ENCODE data around the gene GNB1L. TPM values are rescaled to one million over a fixed set of nuclear protein-coding genes. Genes with fewer than 3 reads are reported as not detected.

GNB1L gene
- total and polyA plus RNA-seq, 10 of the 15 experiments (the other 5 are each of a cell fraction or from before 2014, with no cell fraction given): 0.21 to 19.4 (median 6.8) TPM

DNA sequence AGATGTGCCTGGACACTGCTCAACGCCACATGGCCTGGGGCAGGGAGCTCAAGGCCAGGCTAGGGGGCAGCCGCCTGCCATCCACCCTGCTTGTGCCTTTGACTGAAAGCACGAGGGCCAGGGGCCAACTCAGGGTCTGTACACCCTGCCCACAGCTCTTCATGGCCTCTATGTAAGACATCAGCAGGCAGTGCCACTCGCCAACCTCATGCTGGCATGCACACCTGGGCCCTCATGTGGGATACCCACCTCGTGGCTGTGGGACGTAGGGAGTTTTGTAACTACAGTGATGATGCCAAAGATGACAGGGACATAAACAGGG is 68.4 kb downstream of the GNB1L start (continued):
- TF ChIP-seq, protein P1, sequence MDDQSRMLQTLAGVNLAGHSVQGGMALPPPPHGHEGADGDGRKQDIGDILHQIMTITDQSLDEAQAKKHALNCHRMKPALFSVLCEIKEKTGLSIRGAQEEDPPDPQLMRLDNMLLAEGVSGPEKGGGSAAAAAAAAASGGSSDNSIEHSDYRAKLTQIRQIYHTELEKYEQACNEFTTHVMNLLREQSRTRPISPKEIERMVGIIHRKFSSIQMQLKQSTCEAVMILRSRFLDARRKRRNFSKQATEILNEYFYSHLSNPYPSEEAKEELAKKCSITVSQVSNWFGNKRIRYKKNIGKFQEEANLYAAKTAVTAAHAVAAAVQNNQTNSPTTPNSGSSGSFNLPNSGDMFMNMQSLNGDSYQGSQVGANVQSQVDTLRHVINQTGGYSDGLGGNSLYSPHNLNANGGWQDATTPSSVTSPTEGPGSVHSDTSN (IDR thresholded peaks at IDR 0.05; ENCODE audit: insufficient replicate concordance, low read depth, low read length): no peak
- no peak for TF ChIP-seq SIX5 (IDR thresholded peaks at IDR 0.05; ENCODE audit: low read depth, low read length, severe bottlenecking)
- TF ChIP-seq, protein P2, sequence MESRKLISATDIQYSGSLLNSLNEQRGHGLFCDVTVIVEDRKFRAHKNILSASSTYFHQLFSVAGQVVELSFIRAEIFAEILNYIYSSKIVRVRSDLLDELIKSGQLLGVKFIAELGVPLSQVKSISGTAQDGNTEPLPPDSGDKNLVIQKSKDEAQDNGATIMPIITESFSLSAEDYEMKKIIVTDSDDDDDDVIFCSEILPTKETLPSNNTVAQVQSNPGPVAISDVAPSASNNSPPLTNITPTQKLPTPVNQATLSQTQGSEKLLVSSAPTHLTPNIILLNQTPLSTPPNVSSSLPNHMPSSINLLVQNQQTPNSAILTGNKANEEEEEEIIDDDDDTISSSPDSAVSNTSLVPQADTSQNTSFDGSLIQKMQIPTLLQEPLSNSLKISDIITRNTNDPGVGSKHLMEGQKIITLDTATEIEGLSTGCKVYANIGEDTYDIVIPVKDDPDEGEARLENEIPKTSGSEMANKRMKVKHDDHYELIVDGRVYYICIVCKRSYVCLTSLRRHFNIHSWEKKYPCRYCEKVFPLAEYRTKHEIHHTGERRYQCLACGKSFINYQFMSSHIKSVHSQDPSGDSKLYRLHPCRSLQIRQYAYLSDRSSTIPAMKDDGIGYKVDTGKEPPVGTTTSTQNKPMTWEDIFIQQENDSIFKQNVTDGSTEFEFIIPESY (IDR thresholded peaks at IDR 0.05): no peak
- no peak for TF ChIP-seq RAD21 (IDR thresholded peaks at IDR 0.05; ENCODE audit: insufficient read depth, low read depth, low read length)

DNA sequence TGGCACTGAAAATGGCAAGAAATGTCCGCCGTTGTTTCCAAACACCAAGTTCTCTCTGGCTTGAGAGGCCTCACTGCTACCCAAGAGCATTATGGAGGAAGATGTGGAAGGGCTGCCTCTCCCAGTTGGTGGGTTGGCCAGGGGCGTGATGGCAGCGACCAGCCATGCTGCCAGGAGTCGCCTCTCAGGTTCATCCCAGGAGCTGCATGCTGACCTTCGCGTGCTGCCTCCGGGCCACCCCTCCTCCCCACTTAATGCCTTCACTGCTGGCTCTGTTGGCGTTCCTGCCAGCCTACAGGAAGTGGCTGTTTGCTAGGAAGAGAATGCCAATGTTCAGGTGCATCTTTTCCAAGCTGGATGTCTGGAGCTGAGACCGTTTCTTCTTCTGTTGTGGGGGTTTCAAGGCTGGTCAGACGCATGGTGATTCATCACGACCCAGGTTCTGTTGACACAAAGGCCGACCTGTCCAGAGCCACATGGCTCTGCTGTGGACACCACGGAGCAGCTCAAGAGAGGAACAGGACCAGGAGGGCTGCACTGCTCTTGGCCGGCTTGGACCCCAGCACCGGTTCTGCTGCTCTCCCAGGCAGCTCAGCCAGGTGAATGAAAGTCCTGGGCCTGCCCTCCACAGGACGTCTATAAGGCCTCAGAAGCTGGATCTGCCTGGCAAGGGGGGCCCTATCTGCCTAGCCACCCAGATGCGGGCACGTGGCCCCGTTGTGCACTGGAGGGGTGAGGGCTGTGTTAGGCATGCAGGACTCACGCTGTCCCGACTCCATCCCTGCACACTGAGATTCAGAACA is 69.0 kb downstream of the GNB1L start:
- ChIA-PET SMC1A (ENCODE audit: uncharacterized antibody, unreplicated experiment) (no interaction called here), RAD21 (ENCODE audit: unreplicated experiment) (no interaction called here), CTCF (no interaction called here), POLR2A (no interaction called here)
- no peak overlapping the region for H3K27ac ChIP-seq (ENCODE audit: control insufficient read depth, insufficient read depth)
- in situ Hi-C loops (cut with MboI): no loop called here
- intact Hi-C loops (cut with micrococcal nuclease; ENCODE audit: unreplicated experiment): no loop called here
- H3K36me3 ChIP-seq (ENCODE audit: control insufficient read depth in 2 of 2, insufficient read depth in 2 of 2, low read length in 1 of 2): no peaks in the 10 kb centered on the region
- peaks cover 0 to 2% of the 10 kb centered on the region in 2 experiments; a peak in 1 of 4 replicates for H3K27me3 ChIP-seq (replicated peaks in 1 of 2; ENCODE audit: control insufficient read depth in 2 of 2, insufficient read depth in 2 of 2, low read length in 1 of 2)
- no peak overlapping the region for H2AFZ ChIP-seq (ENCODE audit: control insufficient read depth, low read depth, low read length)
- FAIRE-seq: no peak
- 71% methylated on average over 22 of the region's 22 CpGs for WGBS (ENCODE audit: insufficient coverage, insufficient replicate concordance, low lambda C conversion rate, missing lambda C conversion rate)
- no peak overlapping the region for H3K4me3 ChIP-seq
- no TSS peak for BruUV-seq (replicated peaks)
- H3K9ac ChIP-seq (ENCODE audit: control insufficient read depth, insufficient read depth, low read length): no peak overlapping the region
- no peaks in the 10 kb centered on the region for H3K4me1 ChIP-seq (ENCODE audit: control insufficient read depth, insufficient read depth, low read length)
- TF ChIP-seq FOXK2 (IDR thresholded peaks at IDR 0.05) (no peak), SMAD1 (IDR thresholded peaks at IDR 0.05; ENCODE audit: low read depth, partially characterized antibody) (no peak), RELA (IDR thresholded peaks at IDR 0.05; ENCODE audit: borderline replicate concordance, partially characterized antibody) (no peak)
- TF ChIP-seq, protein P3, sequence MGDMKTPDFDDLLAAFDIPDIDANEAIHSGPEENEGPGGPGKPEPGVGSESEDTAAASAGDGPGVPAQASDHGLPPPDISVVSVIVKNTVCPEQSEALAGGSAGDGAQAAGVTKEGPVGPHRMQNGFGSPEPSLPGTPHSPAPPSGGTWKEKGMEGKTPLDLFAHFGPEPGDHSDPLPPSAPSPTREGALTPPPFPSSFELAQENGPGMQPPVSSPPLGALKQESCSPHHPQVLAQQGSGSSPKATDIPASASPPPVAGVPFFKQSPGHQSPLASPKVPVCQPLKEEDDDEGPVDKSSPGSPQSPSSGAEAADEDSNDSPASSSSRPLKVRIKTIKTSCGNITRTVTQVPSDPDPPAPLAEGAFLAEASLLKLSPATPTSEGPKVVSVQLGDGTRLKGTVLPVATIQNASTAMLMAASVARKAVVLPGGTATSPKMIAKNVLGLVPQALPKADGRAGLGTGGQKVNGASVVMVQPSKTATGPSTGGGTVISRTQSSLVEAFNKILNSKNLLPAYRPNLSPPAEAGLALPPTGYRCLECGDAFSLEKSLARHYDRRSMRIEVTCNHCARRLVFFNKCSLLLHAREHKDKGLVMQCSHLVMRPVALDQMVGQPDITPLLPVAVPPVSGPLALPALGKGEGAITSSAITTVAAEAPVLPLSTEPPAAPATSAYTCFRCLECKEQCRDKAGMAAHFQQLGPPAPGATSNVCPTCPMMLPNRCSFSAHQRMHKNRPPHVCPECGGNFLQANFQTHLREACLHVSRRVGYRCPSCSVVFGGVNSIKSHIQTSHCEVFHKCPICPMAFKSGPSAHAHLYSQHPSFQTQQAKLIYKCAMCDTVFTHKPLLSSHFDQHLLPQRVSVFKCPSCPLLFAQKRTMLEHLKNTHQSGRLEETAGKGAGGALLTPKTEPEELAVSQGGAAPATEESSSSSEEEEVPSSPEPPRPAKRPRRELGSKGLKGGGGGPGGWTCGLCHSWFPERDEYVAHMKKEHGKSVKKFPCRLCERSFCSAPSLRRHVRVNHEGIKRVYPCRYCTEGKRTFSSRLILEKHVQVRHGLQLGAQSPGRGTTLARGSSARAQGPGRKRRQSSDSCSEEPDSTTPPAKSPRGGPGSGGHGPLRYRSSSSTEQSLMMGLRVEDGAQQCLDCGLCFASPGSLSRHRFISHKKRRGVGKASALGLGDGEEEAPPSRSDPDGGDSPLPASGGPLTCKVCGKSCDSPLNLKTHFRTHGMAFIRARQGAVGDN (IDR thresholded peaks at IDR 0.05): no peak
- DNase-seq (ENCODE audit: low read depth, low spot score): no peak
- H3K79me2 ChIP-seq (ENCODE audit: control insufficient read depth, insufficient read depth, low read length): no peaks in the 10 kb centered on the region
- ATAC-seq: no peak
- H3K4me2 ChIP-seq (ENCODE audit: control insufficient read depth, insufficient read depth): no peak overlapping the region
- no peaks in the 10 kb centered on the region for H3K9me3 ChIP-seq (replicated peaks; ENCODE audit: control insufficient read depth, insufficient read depth, low read length)
- H4K20me1 ChIP-seq (ENCODE audit: control insufficient read depth, insufficient read depth): no peaks in the 10 kb centered on the region

Data from GM12878 (cell line).